Lung (tissue), 12 donors: Measurements from ENCODE around the gene ISG20L2. TPM values are rescaled to one million over a fixed set of nuclear protein-coding genes. Genes with fewer than 3 reads are reported as not detected.

Source experiments
- ATAC-seq: fragments of 200-7000 bp; cut with Tn5 transposase; one replicate; pipeline ENCODE4 v1.9.1; 2020; ENCODE audit warnings: moderate number of reproducible peaks; ENCODE audit not compliant: insufficient read depth, low FRiP score
- DNase-seq, 3 donors: peaks; one replicate each; pipeline ENCODE4 v3.0.0-alpha.2; 2013 to 2017
- H3K27ac ChIP-seq, 2 donors: one replicate each; pipeline ENCODE4 v1.5.1; 2013; ENCODE audit warnings: mild to moderate bottlenecking in 2 of 2, moderate library complexity in 2 of 2, control low read depth in 1 of 2, inconsistent platforms in 1 of 2, low read depth in 1 of 2, low read length in 1 of 2
- H3K27me3 ChIP-seq, 3 donors: one replicate each; pipeline ENCODE4 v1.5.1; 2013; ENCODE audit warnings: low read length in 2 of 3; ENCODE audit not compliant: control insufficient read depth in 3 of 3, insufficient read depth in 3 of 3
- H3K36me3 ChIP-seq, 4 donors: one replicate each; pipeline ENCODE4 v1.5.1; 2013; ENCODE audit warnings: low read length in 4 of 4, mild to moderate bottlenecking in 1 of 4, moderate library complexity in 1 of 4; ENCODE audit not compliant: control insufficient read depth in 4 of 4, insufficient read depth in 4 of 4
- H3K4me1 ChIP-seq, 5 donors: one replicate each; pipeline ENCODE4 v1.5.1; 2013; ENCODE audit warnings: low read length in 5 of 5, mild to moderate bottlenecking in 2 of 5, moderate library complexity in 1 of 5; ENCODE audit not compliant: control insufficient read depth in 5 of 5, insufficient read depth in 5 of 5
- H3K4me3 ChIP-seq: one replicate; pipeline ENCODE4 v1.5.1; 2013; ENCODE audit warnings: mild to moderate bottlenecking, control low read depth, moderate library complexity
- H3K9ac ChIP-seq, 2 donors: one replicate each; pipeline ENCODE4 v1.5.1; 2013; ENCODE audit warnings: low read length in 2 of 2, control low read depth in 1 of 2; ENCODE audit not compliant: insufficient read depth in 1 of 2
- H3K9me3 ChIP-seq, 4 donors: one replicate each; pipeline ENCODE4 v1.5.1; 2013; ENCODE audit warnings: low read length in 3 of 4, mild to moderate bottlenecking in 1 of 4, moderate library complexity in 1 of 4; ENCODE audit not compliant: control insufficient read depth in 4 of 4, insufficient read depth in 3 of 4
- CTCF ChIP-seq: IDR thresholded peaks from 2 replicates; pipeline ENCODE4 v1.5.1; 2012; ENCODE audit warnings: mild to moderate bottlenecking; ENCODE audit errors: control extremely low read depth, extremely low read depth
- WGBS, 2 donors: extraction: QIAGEN DNeasy Blood & Tissue Kit; methylation state at CpG; one replicate each; pipeline ENCODE4 v1.1.7; 2013; 5-methylcytosine and 5-hydroxymethylcytosine counted together
- polyA plus RNA-seq, 2 donors: library from polyadenylated mRNA; stranded (reverse); fragments of 200-250 nt; gene quantifications; one replicate each; pipeline ENCODE4 v1.2.1, GENCODE V29; 2013
- total RNA-seq, 2 donors: library from RNA; depleted of rRNA in 1 of 2; stranded (reverse); fragments of >200 nt in 1 of 2; gene quantifications; one replicate each; pipeline ENCODE4 v1.2.1, GENCODE V29; 2014 to 2021
- donor health status: control.
- donor health status: control.
- donor health status: Bipolar disorder and iron deficiency.
- donor health status: healthy.
- donor health status: DM: yes; HTN: yes; CAD: no.

Gene ISG20L2
- total and polyA plus RNA-seq, 4 donors = 9.3 to 26.3 (median 17.8) TPM

GRCh38 chr1:156750191-156750672 is 21.7 kb upstream of the ISG20L2 start:
- ATAC-seq (no peak), DNase-seq (no peak)
- Histone ChIP-seq H3K27ac (peak overlapping the region; percentile 92 to 93), H3K4me3 (peak overlapping the region; percentile 83), H3K9ac (peak overlapping the region; percentile 65 to 80), H3K9me3 (no peaks in the 10 kb centered on the region), H3K27me3 (no peaks in the 10 kb centered on the region), H3K4me1 (peaks cover 9 to 52% (median 22%) of the 10 kb centered on the region in 5 donors), H3K36me3 (peaks cover 0 to 7% (median 0%) of the 10 kb centered on the region in 4 donors)
- no peak for TF ChIP-seq CTCF
- WGBS, 2 donors = 1 to 2% methylated on average over 5 of the region's 5 CpGs

- 17 to 22% methylated on average over 8 of the region's 8 CpGs for WGBS, 2 donors
- TF ChIP-seq CTCF = no peak
- H3K4me3 ChIP-seq = peak overlapping the region; percentile 83
- H3K36me3 ChIP-seq = peaks cover 0 to 12% (median 3%) of the 10 kb centered on the region in 4 donors
- H3K9me3 ChIP-seq = no peaks in the 10 kb centered on the region
- DNase-seq = no peak
- ATAC-seq = no peak
- no peaks in the 10 kb centered on the region for H3K27me3 ChIP-seq
- peaks cover 9 to 52% (median 22%) of the 10 kb centered on the region in 5 donors for H3K4me1 ChIP-seq
- peak overlapping the region; percentile 92 to 93 for H3K27ac ChIP-seq
- H3K9ac ChIP-seq = peak overlapping the region in 1 of 2 donors; percentile 80
Observed at GRCh38 chr1:156749419-156750118, 21.0 kb upstream of the ISG20L2 start.

GRCh38 chr1:156748670-156749418 is 20.3 kb upstream of the ISG20L2 start:
- H3K4me3 ChIP-seq = peak overlapping the region; percentile 16
- peaks cover 9 to 52% (median 22%) of the 10 kb centered on the region in 5 donors for H3K4me1 ChIP-seq
- peak overlapping the region; percentile 51 to 80 for H3K9ac ChIP-seq
- H3K9me3 ChIP-seq = no peaks in the 10 kb centered on the region
- DNase-seq (peak; percentile 32 to 63 (median 42)), ATAC-seq (peak; percentile 3)
- TF ChIP-seq CTCF = no peak
- H3K36me3 ChIP-seq = peaks cover 0 to 12% (median 8%) of the 10 kb centered on the region in 4 donors
- H3K27me3 ChIP-seq = no peaks in the 10 kb centered on the region
- peak overlapping the region; percentile 92 to 93 for H3K27ac ChIP-seq
- WGBS, 2 donors = 3 to 4% methylated on average over 9 of the region's 9 CpGs
